ENCODE data around the gene PDE11A.

GRCh38 chr2:178084273-178084672 lies 11.7 kb upstream of the PDE11A start:
- TF ChIP-seq EZH2 (IDR thresholded peaks at IDR 0.05; ENCODE audit: low read depth, unreplicated experiment) (no peak), CTCF (conservative IDR thresholded peaks at IDR 0.05; ENCODE audit: low read depth in 2 of 2) (no peak), EZH2phosphoT487 (IDR thresholded peaks at IDR 0.05; ENCODE audit: unreplicated experiment) (no peak), POLR2AphosphoS5 (IDR thresholded peaks at IDR 0.05; ENCODE audit: low read depth) (no peak), JUNB (IDR thresholded peaks at IDR 0.05; ENCODE audit: unreplicated experiment) (no peak), NANOG (IDR thresholded peaks at IDR 0.05; ENCODE audit: borderline replicate concordance) (no peak), CREB1 (CRISPR knock-in tag; IDR thresholded peaks at IDR 0.05; ENCODE audit: low read depth) (no peak), STAT1 (IDR thresholded peaks at IDR 0.05; ENCODE audit: unreplicated experiment) (no peak), ZNF331 (CRISPR knock-in tag; IDR thresholded peaks at IDR 0.05; ENCODE audit: low read depth) (no peak), ETS1 (IDR thresholded peaks at IDR 0.05) (no peak), ZNF462 (CRISPR knock-in tag; IDR thresholded peaks at IDR 0.05) (no peak)
- TF ChIP-seq, protein P1, sequence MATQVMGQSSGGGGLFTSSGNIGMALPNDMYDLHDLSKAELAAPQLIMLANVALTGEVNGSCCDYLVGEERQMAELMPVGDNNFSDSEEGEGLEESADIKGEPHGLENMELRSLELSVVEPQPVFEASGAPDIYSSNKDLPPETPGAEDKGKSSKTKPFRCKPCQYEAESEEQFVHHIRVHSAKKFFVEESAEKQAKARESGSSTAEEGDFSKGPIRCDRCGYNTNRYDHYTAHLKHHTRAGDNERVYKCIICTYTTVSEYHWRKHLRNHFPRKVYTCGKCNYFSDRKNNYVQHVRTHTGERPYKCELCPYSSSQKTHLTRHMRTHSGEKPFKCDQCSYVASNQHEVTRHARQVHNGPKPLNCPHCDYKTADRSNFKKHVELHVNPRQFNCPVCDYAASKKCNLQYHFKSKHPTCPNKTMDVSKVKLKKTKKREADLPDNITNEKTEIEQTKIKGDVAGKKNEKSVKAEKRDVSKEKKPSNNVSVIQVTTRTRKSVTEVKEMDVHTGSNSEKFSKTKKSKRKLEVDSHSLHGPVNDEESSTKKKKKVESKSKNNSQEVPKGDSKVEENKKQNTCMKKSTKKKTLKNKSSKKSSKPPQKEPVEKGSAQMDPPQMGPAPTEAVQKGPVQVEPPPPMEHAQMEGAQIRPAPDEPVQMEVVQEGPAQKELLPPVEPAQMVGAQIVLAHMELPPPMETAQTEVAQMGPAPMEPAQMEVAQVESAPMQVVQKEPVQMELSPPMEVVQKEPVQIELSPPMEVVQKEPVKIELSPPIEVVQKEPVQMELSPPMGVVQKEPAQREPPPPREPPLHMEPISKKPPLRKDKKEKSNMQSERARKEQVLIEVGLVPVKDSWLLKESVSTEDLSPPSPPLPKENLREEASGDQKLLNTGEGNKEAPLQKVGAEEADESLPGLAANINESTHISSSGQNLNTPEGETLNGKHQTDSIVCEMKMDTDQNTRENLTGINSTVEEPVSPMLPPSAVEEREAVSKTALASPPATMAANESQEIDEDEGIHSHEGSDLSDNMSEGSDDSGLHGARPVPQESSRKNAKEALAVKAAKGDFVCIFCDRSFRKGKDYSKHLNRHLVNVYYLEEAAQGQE (IDR thresholded peaks at IDR 0.05; ENCODE audit: unreplicated experiment) = no peak
